ENCODE results near the gene SF3A1. TPM values are rescaled to one million over a fixed set of nuclear protein-coding genes. Genes with fewer than 3 reads are reported as not detected.

Gene SF3A1
- total and polyA plus RNA-seq, 2 of the 13 experiments (the other 11 are each of a cell fraction or from before 2014, with no cell fraction given) = 10.0 to 22.0 TPM

- no peak for TF ChIP-seq ZNF33A (CRISPR knock-in tag; IDR thresholded peaks at IDR 0.05; ENCODE audit: borderline replicate concordance)
- TF ChIP-seq AKNA (CRISPR knock-in tag; IDR thresholded peaks at IDR 0.05; ENCODE audit: borderline replicate concordance) = no peak
- TF ChIP-seq HOXA5 (CRISPR knock-in tag; IDR thresholded peaks at IDR 0.05) = no peak
Observed at GRCh38 chr22:30383061-30383460, 26.4 kb upstream of the SF3A1 start (continued).

GRCh38 chr22:30382340-30382739, 25.6 kb upstream of the SF3A1 start:
- Histone ChIP-seq H3K36me3 (replicated peaks in 1 of 2; ENCODE audit: control insufficient read depth in 1 of 2, insufficient read depth in 2 of 2, low read length in 2 of 2) (no peaks in the 10 kb centered on the region; a peak in 1 of 5 replicates), H3K9ac (ENCODE audit: insufficient read depth, low read depth, low read length) (no peak overlapping the region), H3K79me2 (ENCODE audit: insufficient read depth, low read length) (no peaks in the 10 kb centered on the region), H4K20me1 (ENCODE audit: insufficient read depth, low read length) (no peaks in the 10 kb centered on the region), H3K27ac (ENCODE audit: extremely low read length, insufficient read depth, low read length) (no peak overlapping the region), H3K4me2 (ENCODE audit: low read depth, low read length) (no peak overlapping the region), H3K4me3 (replicated peaks in 1 of 3; ENCODE audit: insufficient read depth in 1 of 3, low read depth in 2 of 3, low read length in 3 of 3) (no peak overlapping the region), H2AFZ (ENCODE audit: low read length) (no peak overlapping the region), H3K9me3 (ENCODE audit: low read length) (no peaks in the 10 kb centered on the region), H3K4me1 (ENCODE audit: insufficient read depth, low read length) (peaks cover 9% of the 10 kb centered on the region), H3K27me3 (ENCODE audit: control insufficient read depth in 1 of 2, insufficient read depth in 2 of 2, low read length in 2 of 2) (no peaks in the 10 kb centered on the region)
- FAIRE-seq (no peak), DNase-seq (ENCODE audit: low spot score) (no peak), ATAC-seq (no peak)
- TF ChIP-seq ZNF552 (CRISPR knock-in tag; IDR thresholded peaks at IDR 0.05; ENCODE audit: borderline replicate concordance) (no peak), PCBP2 (optimal IDR thresholded peaks at IDR 0.05; ENCODE audit: low read depth, low read length, poor library complexity, severe bottlenecking) (no peak), CSRNP1 (CRISPR knock-in tag; IDR thresholded peaks at IDR 0.05) (no peak)
- intact Hi-C loops (cut with micrococcal nuclease; ENCODE audit: unreplicated experiment) = no loop called here
- 96% methylated on average over 3 of the region's 5 CpGs for WGBS (ENCODE audit: low lambda C conversion rate)
- CTCF ChIA-PET (ENCODE audit: low intra/inter-chr PET ratio, low total read pairs) = no interaction called here
- POLR2A ChIA-PET = no interaction called here
- no TSS peak for BruUV-seq (replicated peaks)
- in situ Hi-C loops (cut with HindIII; ENCODE audit: extremely low pct_ligation_motif_present, low pct_unique_long_range_greater_than_20kb) = loop anchor here (25.0 kb wide), 1 partner anchor 270 kb away; no protein-coding TSS in a partner anchor
